Heart right ventricle (tissue), 16 donors: Measurements from ENCODE around the gene KDM5A. TPM values are rescaled to one million over a fixed set of nuclear protein-coding genes. Genes with fewer than 3 reads are reported as not detected.
"Not testable (repeated sequence)": the region's sequence is repeated elsewhere in the genome, so short reads cannot be mapped to it uniquely, and the experiment has no call there.

Experiments
- ATAC-seq, 8 donors: fragments of 200-7000 bp; cut with Tn5 transposase; one replicate each; pipeline ENCODE4 v1.9.1; 2020; ENCODE audit warnings: mild to moderate bottlenecking in 8 of 8, moderate library complexity in 8 of 8, moderate number of reproducible peaks in 1 of 8
- DNase-seq, 2 donors: peaks; one replicate each; pipeline ENCODE4 v3.0.0-alpha.2; 2020
- H3K27ac ChIP-seq, 10 donors: fragments of 200-600 bp; sonication (generic) in 2 of 10; one replicate each; pipeline versions ENCODE4 v1.5.0 to v1.8.0; 2020 to 2022; ENCODE audit warnings: mild to moderate bottlenecking in 3 of 10
- H3K27me3 ChIP-seq, 7 donors: fragments of 200-600 bp; one replicate each; pipeline ENCODE4 v1.8.0; 2021 to 2022; ENCODE audit warnings: mild to moderate bottlenecking in 2 of 7
- H3K36me3 ChIP-seq, 9 donors: fragments of 200-600 bp; sonication (generic) in 1 of 9; one replicate each; pipeline versions ENCODE4 v1.5.0 to v1.8.0; 2020 to 2022; ENCODE audit warnings: mild to moderate bottlenecking in 2 of 9
- H3K4me1 ChIP-seq, 9 donors: fragments of 200-600 bp; sonication (generic) in 1 of 9; one replicate each; pipeline versions ENCODE4 v1.5.0 to v1.8.0; 2020 to 2022; ENCODE audit warnings: mild to moderate bottlenecking in 4 of 9
- H3K4me3 ChIP-seq, 10 donors: fragments of 200-600 bp; sonication (generic) in 2 of 10; one replicate each; pipeline versions ENCODE4 v1.5.0 to v1.8.0; 2020 to 2022; ENCODE audit warnings: mild to moderate bottlenecking in 7 of 10, moderate library complexity in 2 of 10
- H3K9me3 ChIP-seq, 11 donors: fragments of 200-600 bp in 10 of 11; sonication (generic) in 2 of 11; one replicate each; pipeline versions ENCODE4 v1.5.0 to v1.8.0; 2013 to 2022; ENCODE audit warnings: mild to moderate bottlenecking in 2 of 11, control low read depth in 1 of 11, moderate library complexity in 1 of 11
- CTCF ChIP-seq, 9 donors: fragments of 200-600 bp; sonication (generic) in 2 of 9; IDR thresholded peaks; one replicate each; pipeline versions ENCODE4 v1.5.0 to v1.8.0; 2021 to 2022; ENCODE audit warnings: antibody characterized with exemption in 9 of 9, mild to moderate bottlenecking in 5 of 9, moderate library complexity in 1 of 9
- WGBS, 2 donors: extraction: QIAGEN DNeasy Blood & Tissue Kit; methylation state at CpG; one replicate each; pipeline ENCODE4 v1.1.7; 2013; ENCODE audit warnings: inconsistent platforms in 1 of 2; 5-methylcytosine and 5-hydroxymethylcytosine counted together
- intact Hi-C, 10 donors: fragments of 100-400 bp; cut with DNase I; formaldehyde crosslinking; loops; one replicate each; pipeline versions ENCODE4 v1.11.1 to v1.14.2; 2022
- polyA plus RNA-seq, 2 donors: library from polyadenylated mRNA; stranded (reverse); fragments of 200-250 nt; gene quantifications; one replicate each; pipeline ENCODE4 v1.2.3, GENCODE V29; 2013
- total RNA-seq, 10 donors: library from RNA; stranded (reverse); fragmentation: NEBNext Ultra II Directional in 3 of 10; extraction: Animal tissue kit (Norgen Biotek cat#: 25700) in 3 of 10; gene quantifications; one replicate each; pipeline versions ENCODE4 v1.2.1 to v1.2.4, GENCODE V29; 2021 to 2023
- donor health status: Arrhythmogenic right ventricular cardiomyopathy.
- donor health status: ischemic (EF 13 %, LVEDD 7.1; RV severe dilation, severe dysfunction).
- donor health status: healthy with polysubstance abuse.
- donor health status: DM: no; HTN: yes; CAD: no.
- donor health status: DM: no; HTN: no; CAD: no.
- donor health status: ischemic (EF 25% LVEDD 6.9; RV normal size, moderate dysfunction).
- donor health status: ischemic (EF 25% LVEDD 5.7; RV mildly dilated, moderate dysfunction).
- donor health status: healthy.
- donor health status: DM: yes; HTN: yes; CAD: no.
- donor health status: Ischemic cardiomyopathy.
- donor health status: ischemic (EF 35%, LVEDD 5.7; RV mildly dilated, moderate dysfunction).
- donor health status: nonischemic (EF 11% LVEDD 7.7; RV severe dilation, severe dysfunction).
- donor health status: DM: yes; HTN: yes; CAD: no.
- donor health status: PGD.
- donor health status: ischemic (EF 29% LVEDD 5.4; RV normal size, mild dysfunction).
- donor health status: nonischemic (EF 23%, LVEDD 6.1; RV moderate dilation, normal function).

Gene KDM5A
- total and polyA plus RNA-seq, 12 donors: 3.0 to 46.0 (median 33.3) TPM

GRCh38 chr12:238116-238515, 151.0 kb downstream of the KDM5A start:
- Histone ChIP-seq H3K27ac (no peak overlapping the region), H3K4me3 (no peak overlapping the region), H3K9me3 (peaks cover 0 to 22% (median 2%) of the 10 kb centered on the region in 11 donors), H3K36me3 (no peaks in the 10 kb centered on the region), H3K4me1 (no peaks in the 10 kb centered on the region), H3K27me3 (no peaks in the 10 kb centered on the region)
- intact Hi-C loops: loop anchor here in 1 of 10 donors (2.0 kb wide), 1 partner anchor 15 kb away; no protein-coding TSS in a partner anchor
- no peak for DNase-seq
- WGBS, 2 donors: 85 to 91% methylated on average over 9 of the region's 9 CpGs
- no peak for ATAC-seq
- no peak for TF ChIP-seq CTCF (IDR thresholded peaks at IDR 0.05)

- H3K9me3 ChIP-seq: peaks cover 0 to 22% (median 2%) of the 10 kb centered on the region in 11 donors
- DNase-seq (no peak), ATAC-seq (no peak)
- intact Hi-C loops: no loop called here
- no peak for TF ChIP-seq CTCF (IDR thresholded peaks at IDR 0.05)
- H3K27ac ChIP-seq: no peak overlapping the region
- WGBS, 2 donors: 92 to 93% methylated on average over 13 of the region's 13 CpGs
- H3K27me3 ChIP-seq: no peaks in the 10 kb centered on the region
- H3K4me3 ChIP-seq: no peak overlapping the region
- no peaks in the 10 kb centered on the region for H3K36me3 ChIP-seq
- H3K4me1 ChIP-seq: no peaks in the 10 kb centered on the region
Observed at GRCh38 chr12:237026-237815, 151.9 kb downstream of the KDM5A start.

GRCh38 chr12:236445-236844, 152.7 kb downstream of the KDM5A start:
- 75 to 85% methylated on average over 3 of the region's 3 CpGs for WGBS, 2 donors
- intact Hi-C loops: no loop called here
- DNase-seq: no peak

GRCh38 chr12:235967-236366, 153.2 kb downstream of the KDM5A start:
- DNase-seq, intact Hi-C loops, H3K4me1 ChIP-seq, ATAC-seq, H3K36me3 ChIP-seq, H3K27ac ChIP-seq, H3K27me3 ChIP-seq, H3K4me3 ChIP-seq: not testable (repeated sequence)
- peaks cover 0 to 22% (median 2%) of the 10 kb centered on the region in 11 donors for H3K9me3 ChIP-seq
- 84% methylated on average over 4 of the region's 4 CpGs for WGBS, 2 donors

More at GRCh38 chr12:236445-236844, 152.7 kb downstream of the KDM5A start:
- Histone ChIP-seq H3K4me1 (no peaks in the 10 kb centered on the region), H3K36me3 (no peaks in the 10 kb centered on the region), H3K27ac (no peak overlapping the region), H3K4me3 (no peak overlapping the region), H3K9me3 (peaks cover 0 to 22% (median 2%) of the 10 kb centered on the region in 11 donors), H3K27me3 (no peaks in the 10 kb centered on the region)
- no peak for ATAC-seq
- TF ChIP-seq CTCF (IDR thresholded peaks at IDR 0.05): no peak

GRCh38 chr12:234891-235415, 154.2 kb downstream of the KDM5A start:
- Histone ChIP-seq H3K9me3 (peaks cover 0 to 22% (median 2%) of the 10 kb centered on the region in 11 donors), H3K4me3 (no peak overlapping the region), H3K27me3 (no peaks in the 10 kb centered on the region), H3K36me3 (no peaks in the 10 kb centered on the region), H3K27ac (no peak overlapping the region), H3K4me1 (no peaks in the 10 kb centered on the region)
- ATAC-seq: no peak
- DNase-seq: no peak
- intact Hi-C loops: no loop called here
- 92 to 95% methylated on average over 10 of the region's 10 CpGs for WGBS, 2 donors
- no peak for TF ChIP-seq CTCF (IDR thresholded peaks at IDR 0.05)
